HG03039 (cell line): ENCODE results near the gene SMARCA4.
"Not testable (repeated sequence)": the region's sequence is repeated elsewhere in the genome, so short reads cannot be mapped to it uniquely, and the experiment has no call there.

Experiments used
- ATAC-seq: cut with Tn5 transposase; IDR thresholded peaks from one replicate; pipeline ENCODE4 v1.9.1; 2021; ENCODE audit warnings: mild to moderate bottlenecking, moderate library complexity; ENCODE audit not compliant: unreplicated experiment

The SMARCA4 gene

GRCh38 chr19:10928563-10929401, 32.0 kb upstream of the SMARCA4 start, which contains the start of the genes TIMM29 and YIPF2:
TSS of gene TIMM29 (plus strand) at chr19:10928811. CDS start at chr19:10928823, 12 bp downstream.
TSS of gene YIPF2 (minus strand) at chr19:10928639. CDS start at chr19:10928410, 229 bp downstream.
- ATAC-seq, result peak; percentile 78

GRCh38 chr19:10929402-10929794, 31.4 kb upstream of the SMARCA4 start:
- ATAC-seq, result no peak

- no peak for ATAC-seq
Observed at GRCh38 chr19:10935371-10936059, 25.3 kb upstream of the SMARCA4 start.

- no peak for ATAC-seq
Observed at GRCh38 chr19:10936661-10937084, 24.2 kb upstream of the SMARCA4 start.

GRCh38 chr19:10941649-10942048, 19.2 kb upstream of the SMARCA4 start:
- not testable (repeated sequence) for ATAC-seq

GRCh38 chr19:10943412-10943811, 17.4 kb upstream of the SMARCA4 start:
- not testable (repeated sequence) for ATAC-seq

GRCh38 chr19:10945264-10945663, 15.6 kb upstream of the SMARCA4 start:
- ATAC-seq, result no peak

GRCh38 chr19:10946958-10947657, 13.7 kb upstream of the SMARCA4 start:
- no peak for ATAC-seq

GRCh38 chr19:10952809-10953208, 8.0 kb upstream of the SMARCA4 start:
- ATAC-seq, result no peak

GRCh38 chr19:10959277-10959968, 1.4 kb upstream of the SMARCA4 start:
- not testable (repeated sequence) for ATAC-seq

GRCh38 chr19:10961073-10961860, 437 bp downstream of the SMARCA4 start:
- ATAC-seq, result peak; percentile 28

- no peak for ATAC-seq
Observed at GRCh38 chr19:10962863-10963262, 2.0 kb downstream of the SMARCA4 start.

- ATAC-seq, result no peak
Observed at GRCh38 chr19:10963865-10964264, 3.0 kb downstream of the SMARCA4 start.

GRCh38 chr19:10964903-10965302, 4.1 kb downstream of the SMARCA4 start:
- ATAC-seq, result no peak

- no peak for ATAC-seq
Observed at GRCh38 chr19:10965398-10965797, 4.6 kb downstream of the SMARCA4 start.

GRCh38 chr19:10966809-10967208, 6.0 kb downstream of the SMARCA4 start:
- ATAC-seq, result no peak

GRCh38 chr19:10968527-10969135, 7.8 kb downstream of the SMARCA4 start:
- ATAC-seq, result no peak

GRCh38 chr19:10971107-10971726, 10.4 kb downstream of the SMARCA4 start:
- no peak for ATAC-seq
